HepG2 (cell line): ENCODE data around the gene SMYD1. TPM values are rescaled to one million over a fixed set of nuclear protein-coding genes. Genes with fewer than 3 reads are reported as not detected.

Source experiments
- ETV6 ChIP-seq: sonication (generic); formaldehyde crosslinking; conservative IDR thresholded peaks from 2 replicates; pipeline ENCODE4 v1.4.0; 2020; ENCODE audit warnings: missing genetic modification reagents
- FOSL1 ChIP-seq: sonication (generic); formaldehyde crosslinking; IDR thresholded peaks from 2 replicates; pipeline ENCODE4 v1.9.0; 2021; ENCODE audit warnings: missing genetic modification reagents, borderline replicate concordance
- FOXC1 ChIP-seq: sonication (generic); formaldehyde crosslinking; IDR thresholded peaks from 2 replicates; pipeline ENCODE4 v1.8.0; 2022; ENCODE audit warnings: mild to moderate bottlenecking, missing genetic modification reagents, borderline replicate concordance
- HMGXB3 ChIP-seq: sonication (generic); formaldehyde crosslinking; IDR thresholded peaks from 2 replicates; pipeline ENCODE4 v1.4.0; 2020; ENCODE audit warnings: missing genetic modification reagents, borderline replicate concordance
- JARID2 ChIP-seq: sonication (generic); formaldehyde crosslinking; IDR thresholded peaks from 2 replicates; pipeline ENCODE4 v1.8.1; 2023; ENCODE audit warnings: missing genetic modification reagents, inconsistent platforms; ENCODE audit not compliant: insufficient replicate concordance
- MEIS1 ChIP-seq: sonication (generic); formaldehyde crosslinking; IDR thresholded peaks from 2 replicates; pipeline ENCODE4 v1.9.0; 2021; ENCODE audit warnings: mild to moderate bottlenecking, missing genetic modification reagents, moderate library complexity, borderline replicate concordance
- PCBP1 ChIP-seq: fragments of 200-400 bp; formaldehyde crosslinking; IDR thresholded peaks from 2 replicates; pipeline ENCODE4 v1.6.1; 2017; ENCODE audit warnings: mild to moderate bottlenecking, low read depth, low read length, borderline replicate concordance
- PHF21A ChIP-seq: sonication (generic); formaldehyde crosslinking; IDR thresholded peaks from 2 replicates; pipeline ENCODE4 v1.5.0; 2020; ENCODE audit warnings: mild to moderate bottlenecking, missing genetic modification reagents
- SIN3B ChIP-seq: fragments of 150-350 bp; IDR thresholded peaks from 2 replicates; pipeline ENCODE4 v1.6.1; 2014; ENCODE audit warnings: low read length
- SMAD9 ChIP-seq: sonication (generic); formaldehyde crosslinking; IDR thresholded peaks from 2 replicates; pipeline ENCODE4 v1.5.1; 2020; ENCODE audit warnings: mild to moderate bottlenecking, missing genetic modification reagents
- SMC3 ChIP-seq: IDR thresholded peaks from 2 replicates; pipeline ENCODE4 v1.6.1; 2011; ENCODE audit warnings: low read length, improper control_type of control experiment
- SOX13 ChIP-seq, 3 experiments: fragments of 450-650 bp in 1 of 3; sonication (generic) in 1 of 3; formaldehyde crosslinking in 1 of 3; IDR thresholded peaks in 2 of 3; conservative IDR thresholded peaks in 1 of 3; 2 replicates each; pipeline versions ENCODE4 v1.5.0 to v1.6.1; 2016 to 2020; ENCODE audit warnings: antibody characterized with exemption in 1 of 3, mild to moderate bottlenecking in 1 of 3, missing compliant biosample characterization in 1 of 3, missing genetic modification reagents in 1 of 3, moderate library complexity in 1 of 3
- ZFP37 ChIP-seq: sonication (generic); formaldehyde crosslinking; IDR thresholded peaks from 2 replicates; pipeline ENCODE4 v1.4.0; 2020; ENCODE audit warnings: missing genetic modification reagents, borderline replicate concordance
- ZFP91 ChIP-seq: sonication (generic); formaldehyde crosslinking; IDR thresholded peaks from 2 replicates; pipeline ENCODE4 v1.9.0; 2022; ENCODE audit warnings: missing genetic modification reagents, mild to moderate bottlenecking, borderline replicate concordance
- ZKSCAN5 ChIP-seq: sonication (generic); formaldehyde crosslinking; IDR thresholded peaks from 2 replicates; pipeline ENCODE4 v1.5.1; 2020; ENCODE audit warnings: mild to moderate bottlenecking, missing genetic modification reagents
- ZNF256 ChIP-seq: sonication (generic); formaldehyde crosslinking; conservative IDR thresholded peaks from 2 replicates; pipeline ENCODE4 v1.4.0; 2020; ENCODE audit warnings: missing genetic modification reagents
- ZNF317 ChIP-seq: sonication (generic); formaldehyde crosslinking; IDR thresholded peaks from 2 replicates; pipeline ENCODE4 v1.5.0; 2020; ENCODE audit warnings: mild to moderate bottlenecking, missing genetic modification reagents
- ZNF33A ChIP-seq: sonication (generic); formaldehyde crosslinking; IDR thresholded peaks from 2 replicates; pipeline ENCODE4 v1.5.1; 2020; ENCODE audit warnings: missing genetic modification reagents, mild to moderate bottlenecking, moderate library complexity, borderline replicate concordance
- ZNF746 ChIP-seq: sonication (generic); formaldehyde crosslinking; IDR thresholded peaks from 2 replicates; pipeline ENCODE4 v1.8.0; 2022; ENCODE audit warnings: mild to moderate bottlenecking, missing genetic modification reagents
- ZNF772 ChIP-seq: sonication (generic); formaldehyde crosslinking; IDR thresholded peaks from 2 replicates; pipeline ENCODE4 v1.5.0; 2020; ENCODE audit warnings: mild to moderate bottlenecking, missing genetic modification reagents
- polyA plus RNA-seq, 8 experiments: library from polyadenylated mRNA; depleted of rRNA in 3 of 8; stranded (reverse) in 7 of 8; unstranded in 1 of 8; fragments of >200 nt; fragmentation: Illumina TruSeq in 4 of 8; extraction: Trizol in 4 of 8; gene quantifications; 2 replicates each; pipeline versions ENCODE4 v1.2.1 to v1.2.3, GENCODE V29; 2011 to 2016; ENCODE audit warnings: low read depth in 4 of 8, missing spikeins in 1 of 8, mixed read lengths in 1 of 8; ENCODE audit not compliant: insufficient read depth in 1 of 8
- total RNA-seq, 5 experiments: library from RNA; depleted of rRNA; stranded (reverse); fragments of >200 nt; fragmentation: Illumina TruSeq; extraction: Trizol; gene quantifications; 2 replicates each; pipeline ENCODE4 v1.2.3, GENCODE V29; 2016; ENCODE audit warnings: low read depth in 1 of 5
- TF ChIP-seq, protein P1 (sequence below): sonication (generic); formaldehyde crosslinking; IDR thresholded peaks from 2 replicates; pipeline ENCODE4 v1.4.0; 2020; ENCODE audit warnings: mild to moderate bottlenecking, missing genetic modification reagents
- TF ChIP-seq, protein P2 (sequence below): sonication (generic); formaldehyde crosslinking; IDR thresholded peaks from 2 replicates; pipeline ENCODE4 v1.8.0; 2022; ENCODE audit warnings: mild to moderate bottlenecking, missing genetic modification reagents, moderate library complexity

Gene SMYD1
- total and polyA plus RNA-seq, 2 of the 13 experiments (the other 11 are each of a cell fraction or from before 2014, with no cell fraction given), result not detected

- no peak for TF ChIP-seq ZNF772 (CRISPR knock-in tag)
- peak; percentile 33; the same call in 1 of the 2 replicates for TF ChIP-seq SMC3
- no peak for TF ChIP-seq ZFP37 (CRISPR knock-in tag)
- 0 out of 2 replicates have a peak, but pooled peaks have one; percentile 62 for TF ChIP-seq HMGXB3 (CRISPR knock-in tag)
- TF ChIP-seq ZNF317 (CRISPR knock-in tag), result 0 out of 2 replicates have a peak, but pooled peaks have one; percentile 35
- TF ChIP-seq MEIS1 (CRISPR knock-in tag), result peak; percentile 97; the same call in 1 of the 2 replicates
- peak; percentile 89 for TF ChIP-seq PHF21A
- TF ChIP-seq FOSL1 (CRISPR knock-in tag), result no peak
- TF ChIP-seq PCBP1, result no peak
- no peak for TF ChIP-seq JARID2
- no peak for TF ChIP-seq ZFP91 (CRISPR knock-in tag)
- TF ChIP-seq SOX13 (IDR thresholded peaks at IDR 0.05), result peak; percentile 71; the same call in 1 of the 2 replicates
- TF ChIP-seq SOX13 (CRISPR knock-in tag; conservative IDR thresholded peaks at IDR 0.05 in 1 of 2, IDR thresholded peaks at IDR 0.05 in 1 of 2), result peak in 1 of 2 experiments; percentile 94; a peak in 2 of 4 replicates
- TF ChIP-seq, protein P1, sequence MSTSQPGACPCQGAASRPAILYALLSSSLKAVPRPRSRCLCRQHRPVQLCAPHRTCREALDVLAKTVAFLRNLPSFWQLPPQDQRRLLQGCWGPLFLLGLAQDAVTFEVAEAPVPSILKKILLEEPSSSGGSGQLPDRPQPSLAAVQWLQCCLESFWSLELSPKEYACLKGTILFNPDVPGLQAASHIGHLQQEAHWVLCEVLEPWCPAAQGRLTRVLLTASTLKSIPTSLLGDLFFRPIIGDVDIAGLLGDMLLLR (CRISPR knock-in tag), result no peak
- TF ChIP-seq, protein P2, sequence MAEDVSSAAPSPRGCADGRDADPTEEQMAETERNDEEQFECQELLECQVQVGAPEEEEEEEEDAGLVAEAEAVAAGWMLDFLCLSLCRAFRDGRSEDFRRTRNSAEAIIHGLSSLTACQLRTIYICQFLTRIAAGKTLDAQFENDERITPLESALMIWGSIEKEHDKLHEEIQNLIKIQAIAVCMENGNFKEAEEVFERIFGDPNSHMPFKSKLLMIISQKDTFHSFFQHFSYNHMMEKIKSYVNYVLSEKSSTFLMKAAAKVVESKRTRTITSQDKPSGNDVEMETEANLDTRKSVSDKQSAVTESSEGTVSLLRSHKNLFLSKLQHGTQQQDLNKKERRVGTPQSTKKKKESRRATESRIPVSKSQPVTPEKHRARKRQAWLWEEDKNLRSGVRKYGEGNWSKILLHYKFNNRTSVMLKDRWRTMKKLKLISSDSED, result no peak
- TF ChIP-seq ZNF33A, result no peak
- TF ChIP-seq ZNF746 (CRISPR knock-in tag), result no peak
- no peak for TF ChIP-seq ZKSCAN5 (CRISPR knock-in tag)
- no peak for TF ChIP-seq SIN3B
- TF ChIP-seq FOXC1 (CRISPR knock-in tag), result no peak
- TF ChIP-seq ZNF256 (CRISPR knock-in tag), result no peak
- no peak for TF ChIP-seq SMAD9 (CRISPR knock-in tag)
- 0 out of 2 replicates have a peak, but pooled peaks have one; percentile 85 for TF ChIP-seq ETV6 (CRISPR knock-in tag)
Measured at GRCh38 chr2:88139203-88139702, 71.6 kb downstream of the SMYD1 start (continued).
